HG03045 (cell line): ENCODE data around the gene GGTLC2.
"Not testable (repeated sequence)": the region's sequence is repeated elsewhere in the genome, so short reads cannot be mapped to it uniquely, and the experiment has no call there.

Experiments used
- ATAC-seq: cut with Tn5 transposase; IDR thresholded peaks from one replicate; pipeline ENCODE4 v1.9.1; 2021; ENCODE audit warnings: mild to moderate bottlenecking, moderate library complexity; ENCODE audit not compliant: unreplicated experiment

Gene GGTLC2

GRCh38 chr22:22667966-22668880 is 23.8 kb downstream of the GGTLC2 start:
- no peak for ATAC-seq

GRCh38 chr22:22669093-22669492 is 24.7 kb downstream of the GGTLC2 start:
- ATAC-seq = no peak

- no peak for ATAC-seq
Measured at GRCh38 chr22:22670076-22670795, 25.8 kb downstream of the GGTLC2 start.

- no peak for ATAC-seq
Measured at GRCh38 chr22:22671506-22671905, 27.1 kb downstream of the GGTLC2 start.

GRCh38 chr22:22673099-22673498 is 28.7 kb downstream of the GGTLC2 start:
- ATAC-seq = no peak

GRCh38 chr22:22673628-22674027 is 29.2 kb downstream of the GGTLC2 start:
- ATAC-seq = no peak

GRCh38 chr22:22674467-22674866 is 30.1 kb downstream of the GGTLC2 start:
- ATAC-seq = no peak

GRCh38 chr22:22678970-22679369 is 34.6 kb downstream of the GGTLC2 start:
- ATAC-seq = no peak

- no peak for ATAC-seq
Measured at GRCh38 chr22:22680396-22680795, 36.0 kb downstream of the GGTLC2 start.

GRCh38 chr22:22681221-22681739 is 36.9 kb downstream of the GGTLC2 start:
- ATAC-seq = no peak

- no peak for ATAC-seq
Measured at GRCh38 chr22:22682196-22682595, 37.8 kb downstream of the GGTLC2 start.

- no peak for ATAC-seq
Measured at GRCh38 chr22:22682807-22683667, 38.6 kb downstream of the GGTLC2 start.

GRCh38 chr22:22683668-22684361 is 39.4 kb downstream of the GGTLC2 start:
- ATAC-seq = no peak

GRCh38 chr22:22684580-22685561 is 40.5 kb downstream of the GGTLC2 start:
- ATAC-seq = no peak

- ATAC-seq = no peak
Measured at GRCh38 chr22:22685586-22685985, 41.2 kb downstream of the GGTLC2 start.

- ATAC-seq = not testable (repeated sequence)
Measured at GRCh38 chr22:22686202-22687115, 42.0 kb downstream of the GGTLC2 start.

- ATAC-seq = no peak
Measured at GRCh38 chr22:22687638-22688500, 43.5 kb downstream of the GGTLC2 start.
